GM13977 (cell line): Measurements from ENCODE around the gene RNASE4.

Experiments used
- DNase-seq: peaks from one replicate; pipeline ENCODE4 v3.0.0; 2012; ENCODE audit warnings: low spot score
- CTCF ChIP-seq: IDR thresholded peaks from 2 replicates; pipeline ENCODE4 v1.5.1; 2012; ENCODE audit warnings: mild to moderate bottlenecking, control low read depth; ENCODE audit not compliant: insufficient read depth; ENCODE audit errors: extremely low read depth, missing control alignments
- in situ Hi-C: fragments of 300-500 bp; cut with MboI; formaldehyde crosslinking; loops from one replicate; pipeline ENCODE4 v1.12.0; 2022; ENCODE audit warnings: low sequenced_read_pairs, low pct_unique_long_range_greater_than_20kb, mixed read lengths, inconsistent platforms; ENCODE audit not compliant: unreplicated experiment

RNASE4 gene

DNA sequence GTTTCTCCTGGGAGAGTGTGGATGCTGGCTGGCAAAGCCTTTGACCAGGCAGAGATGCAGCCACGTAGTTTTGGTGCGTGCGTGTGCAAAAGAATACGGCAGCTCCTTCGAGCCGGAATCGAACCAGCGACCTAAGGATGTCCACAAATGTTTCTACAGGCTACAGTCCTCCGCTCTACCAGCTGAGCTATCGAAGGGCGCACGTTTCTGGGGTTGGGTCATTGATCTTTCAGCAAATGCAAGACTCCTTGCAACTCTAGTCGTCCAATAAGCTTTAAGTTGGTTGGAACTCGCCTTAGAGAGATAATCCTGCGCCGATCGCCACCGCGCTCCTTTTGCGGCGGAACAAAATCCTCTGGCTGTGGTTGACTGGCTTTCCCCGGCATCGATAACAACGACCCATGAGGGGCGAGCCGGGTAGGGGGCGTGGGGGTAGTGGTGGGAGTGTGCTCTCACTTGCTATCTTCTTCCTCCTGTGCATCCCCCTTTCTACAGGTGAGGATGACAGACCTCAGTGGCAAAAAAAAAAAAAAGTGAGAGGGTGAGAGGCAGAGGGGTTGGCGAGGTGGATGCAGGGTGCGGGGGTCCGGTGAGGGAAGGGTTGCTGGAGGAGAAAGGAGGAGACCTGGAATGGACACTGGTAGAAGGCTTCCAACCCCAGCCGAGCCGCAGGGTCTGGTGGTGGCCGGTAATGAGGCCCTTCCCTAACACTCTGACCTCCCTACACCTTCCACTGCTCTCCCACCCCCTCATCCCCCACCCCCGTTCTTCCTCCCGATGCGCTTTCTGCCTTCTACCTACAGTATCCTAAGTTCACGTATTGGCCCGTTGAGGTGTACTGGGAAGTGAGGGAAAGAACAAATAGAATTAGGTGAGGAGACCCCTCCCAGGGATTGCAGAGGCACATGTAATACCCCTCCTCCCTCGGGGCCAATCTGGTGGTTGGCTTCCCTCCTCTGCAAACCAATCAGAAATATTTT, 31.1 kb upstream of the RNASE4 start:
- DNase-seq = no peak
- no peak for TF ChIP-seq CTCF
- in situ Hi-C loops = no loop called here

GRCh38 chr14:20655851-20656250, 28.5 kb upstream of the RNASE4 start:
- TF ChIP-seq CTCF = no peak
- DNase-seq = no peak
- in situ Hi-C loops = no loop called here

GRCh38 chr14:20656274-20656673, 28.1 kb upstream of the RNASE4 start:
- TF ChIP-seq CTCF = no peak
- no peak for DNase-seq
- in situ Hi-C loops = no loop called here

GRCh38 chr14:20657216-20658211, 26.8 kb upstream of the RNASE4 start:
- in situ Hi-C loops = no loop called here
- no peak for DNase-seq
- peak; percentile 31 for TF ChIP-seq CTCF

- in situ Hi-C loops = no loop called here
- DNase-seq = no peak
- TF ChIP-seq CTCF = no peak
These were observed 26.1 kb upstream of the RNASE4 start for GRCh38 chr14:20658246-20658645.

DNA sequence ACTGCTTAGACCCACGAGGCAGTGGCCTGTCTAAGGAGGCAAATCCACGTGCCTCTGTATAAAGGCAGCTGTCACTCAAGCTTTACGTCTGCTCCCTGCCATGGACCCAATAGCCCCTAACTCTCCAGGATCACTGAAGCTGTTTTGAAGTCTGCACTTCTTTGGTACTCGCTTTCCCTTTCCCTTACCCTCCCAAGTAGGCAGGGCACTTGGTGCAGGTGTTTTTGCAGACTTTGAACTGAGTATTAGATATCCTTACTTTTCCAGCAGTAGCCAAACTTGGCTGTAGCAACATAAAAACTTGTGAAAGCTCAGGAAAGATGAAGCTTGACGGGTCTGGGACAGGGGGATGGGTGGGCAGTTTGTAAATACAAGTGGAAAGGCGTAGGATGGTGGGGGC, 25.0 kb upstream of the RNASE4 start:
- in situ Hi-C loops = no loop called here
- no peak for TF ChIP-seq CTCF
- DNase-seq = no peak
